Ishikawa (cell line): ENCODE measurements around the gene BABAM1.

Source experiments
- CEBPB ChIP-seq: IDR thresholded peaks from 2 replicates; pipeline ENCODE4 v1.6.1; 2012
- CREB1 ChIP-seq: IDR thresholded peaks from 2 replicates; pipeline ENCODE4 v1.6.1; 2012; ENCODE audit warnings: low read depth
- EGR1 ChIP-seq: IDR thresholded peaks from 2 replicates; pipeline ENCODE4 v1.6.1; 2012
- EP300 ChIP-seq: IDR thresholded peaks from 2 replicates; pipeline ENCODE4 v1.6.1; 2012; ENCODE audit warnings: borderline replicate concordance
- FOXM1 ChIP-seq: IDR thresholded peaks from 2 replicates; pipeline ENCODE4 v1.6.1; 2012; ENCODE audit warnings: low read depth, borderline replicate concordance
- MAX ChIP-seq: IDR thresholded peaks from 2 replicates; pipeline ENCODE4 v1.6.1; 2012
- NFIC ChIP-seq: IDR thresholded peaks from 2 replicates; pipeline ENCODE4 v1.6.1; 2012
- RAD21 ChIP-seq: IDR thresholded peaks from 2 replicates; pipeline ENCODE4 v1.6.1; 2012; ENCODE audit warnings: low read depth
- REST ChIP-seq: IDR thresholded peaks from 2 replicates; pipeline ENCODE4 v1.6.1; 2012; ENCODE audit warnings: low read depth, mild to moderate bottlenecking
- TAF1 ChIP-seq: IDR thresholded peaks from 2 replicates; pipeline ENCODE4 v1.6.1; 2012; ENCODE audit warnings: low read depth, mild to moderate bottlenecking
- TCF12 ChIP-seq: IDR thresholded peaks from 2 replicates; pipeline ENCODE4 v1.6.1; 2012; ENCODE audit warnings: low read depth
- TEAD4 ChIP-seq: IDR thresholded peaks from 2 replicates; pipeline ENCODE4 v1.6.1; 2012
- USF1 ChIP-seq: IDR thresholded peaks from 2 replicates; pipeline ENCODE4 v1.6.1; 2012
- YY1 ChIP-seq: IDR thresholded peaks from 2 replicates; pipeline ENCODE4 v1.6.1; 2012; ENCODE audit warnings: low read depth
- ZBTB7A ChIP-seq: IDR thresholded peaks from 2 replicates; pipeline ENCODE4 v1.6.1; 2012; ENCODE audit warnings: low read depth

BABAM1 gene

GRCh38 chr19:17266975-17267788, at the start of gene BABAM1:
Gene BABAM1 (plus strand): TSS chr19:17267443. CDS start chr19:17268807, 1,364 bp downstream.
- 0 out of 2 replicates have a peak, but pooled peaks have one; percentile 28 for TF ChIP-seq NFIC
- no peak for TF ChIP-seq ZBTB7A
- no peak for TF ChIP-seq MAX
- TF ChIP-seq EP300, result peak; percentile 32; the same call in 1 of the 2 replicates
- no peak for TF ChIP-seq CEBPB
- peak; percentile 44; the same call in 1 of the 2 replicates for TF ChIP-seq EGR1
- peak; percentile 69; the same call in 1 of the 2 replicates for TF ChIP-seq CREB1
- peak; percentile 75 for TF ChIP-seq TCF12
- TF ChIP-seq TEAD4, result no peak
- peak; percentile 96 for TF ChIP-seq TAF1
- TF ChIP-seq YY1, result peak; percentile 98
- 0 out of 2 replicates have a peak, but pooled peaks have one; percentile 10 for TF ChIP-seq USF1
- no peak for TF ChIP-seq RAD21
- peak; percentile 81; the same call in 1 of the 2 replicates for TF ChIP-seq FOXM1
- 0 out of 2 replicates have a peak, but pooled peaks have one; percentile 26 for TF ChIP-seq REST

- no peak for TF ChIP-seq TEAD4
These were observed 48.0 kb upstream of the BABAM1 start for GRCh38 chr19:17219286-17219685.

GRCh38 chr19:17220207-17220758, 47.0 kb upstream of the BABAM1 start:
- TF ChIP-seq ZBTB7A (0 out of 2 replicates have a peak, but pooled peaks have one; percentile 38), CREB1 (no peak)

- TF ChIP-seq USF1, result no peak
- no peak for TF ChIP-seq CEBPB
- TF ChIP-seq FOXM1, result no peak
- no peak for TF ChIP-seq YY1
- TF ChIP-seq ZBTB7A, result no peak
- no peak for TF ChIP-seq MAX
- TF ChIP-seq EP300, result no peak
- TF ChIP-seq EGR1, result no peak
- TF ChIP-seq TAF1, result no peak
- TF ChIP-seq REST, result no peak
- no peak for TF ChIP-seq TCF12
- TF ChIP-seq NFIC, result no peak
- TF ChIP-seq TEAD4, result no peak
- no peak for TF ChIP-seq RAD21
- TF ChIP-seq CREB1, result no peak
These were observed 42.2 kb upstream of the BABAM1 start for GRCh38 chr19:17225053-17225452.

- TF ChIP-seq RAD21 (0 out of 2 replicates have a peak, but pooled peaks have one; percentile 2), ZBTB7A (peak; percentile 95), CREB1 (peak; percentile 67), REST (no peak), TCF12 (no peak), MAX (peak; percentile 96), EP300 (peak; percentile 40; the same call in 1 of the 2 replicates), TAF1 (peak; percentile 43; the same call in 1 of the 2 replicates), NFIC (peak; percentile 28; the same call in 1 of the 2 replicates), EGR1 (peak; percentile 58), CEBPB (peak; percentile 80), TEAD4 (peak; percentile 4; the same call in 1 of the 2 replicates), YY1 (peak; percentile 29; the same call in 1 of the 2 replicates), USF1 (peak; percentile 77), FOXM1 (peak; percentile 22; the same call in 1 of the 2 replicates)
These were observed 41.0 kb upstream of the BABAM1 start, which contains the start of gene OCEL1 for GRCh38 chr19:17226002-17226933. Gene OCEL1 (plus strand): TSS chr19:17226226. CDS start chr19:17226248, 22 bp downstream.
